NCI-H1105 treated with DMSO at 0.1 percent for 48 hours (cell line): ENCODE data around the gene MMP24OS.

Experiments used
- DNase-seq: peaks from one replicate; lab custom pipeline; 2025; lab: John Stamatoyannopoulos, UW

MMP24OS gene

DNA sequence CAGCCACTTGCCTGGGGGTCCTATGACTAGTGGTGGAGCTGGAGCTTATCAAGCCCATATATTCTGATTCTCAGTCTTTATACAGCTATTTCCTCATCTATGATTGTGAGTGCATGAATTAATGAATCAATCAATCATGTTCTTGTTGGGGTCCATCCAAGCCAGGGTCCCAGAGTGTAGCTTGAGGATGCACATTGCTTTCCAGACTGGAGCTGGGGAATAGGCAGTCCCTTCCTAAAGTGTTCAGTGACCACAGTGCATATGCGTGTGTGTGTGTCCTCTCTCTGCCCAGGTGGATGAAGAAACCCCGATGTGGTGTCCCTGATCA, 26.3 kb downstream of the MMP24OS start:
- DNase-seq, result no peak

DNA sequence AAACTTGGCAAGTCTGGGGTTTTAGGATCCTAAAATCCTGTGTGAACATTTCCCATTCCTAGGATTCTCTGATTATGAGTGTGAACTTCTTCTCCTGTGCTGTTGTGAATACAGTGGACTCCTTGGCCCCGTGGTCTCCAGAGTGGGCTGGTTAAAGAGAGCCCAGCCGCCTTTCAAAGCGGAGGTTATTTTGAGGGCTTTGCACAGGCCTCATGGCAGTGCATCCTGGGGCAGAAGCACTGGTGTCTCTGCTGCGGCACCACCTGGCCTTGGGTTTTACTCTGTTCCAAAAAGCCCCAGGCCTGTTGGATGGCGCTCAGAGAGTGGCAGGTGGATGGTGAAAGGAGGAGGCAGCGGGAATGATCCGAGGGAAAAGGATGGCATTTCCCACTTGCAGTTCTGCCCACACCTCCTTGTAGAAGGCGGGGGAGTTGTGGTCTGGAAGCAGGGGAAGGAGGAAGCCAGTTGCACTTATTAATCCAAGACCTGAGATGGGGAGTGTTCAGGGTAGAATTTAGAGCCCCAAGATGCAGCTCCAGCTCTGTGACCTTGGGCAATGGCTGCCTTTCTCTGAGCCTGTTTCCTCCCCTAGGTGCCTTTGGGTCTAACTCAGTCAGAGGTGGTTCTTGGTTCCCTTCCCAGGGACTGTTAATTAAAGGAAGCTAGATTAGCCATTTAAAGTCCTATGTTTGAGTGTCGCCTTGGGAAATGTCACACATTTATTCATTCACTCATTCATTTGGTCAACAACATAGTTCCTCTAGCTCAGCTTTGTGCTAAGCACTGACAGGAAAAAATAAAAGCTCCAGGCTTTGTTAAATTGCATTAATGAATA, 29.1 kb downstream of the MMP24OS start:
- no peak for DNase-seq

DNA sequence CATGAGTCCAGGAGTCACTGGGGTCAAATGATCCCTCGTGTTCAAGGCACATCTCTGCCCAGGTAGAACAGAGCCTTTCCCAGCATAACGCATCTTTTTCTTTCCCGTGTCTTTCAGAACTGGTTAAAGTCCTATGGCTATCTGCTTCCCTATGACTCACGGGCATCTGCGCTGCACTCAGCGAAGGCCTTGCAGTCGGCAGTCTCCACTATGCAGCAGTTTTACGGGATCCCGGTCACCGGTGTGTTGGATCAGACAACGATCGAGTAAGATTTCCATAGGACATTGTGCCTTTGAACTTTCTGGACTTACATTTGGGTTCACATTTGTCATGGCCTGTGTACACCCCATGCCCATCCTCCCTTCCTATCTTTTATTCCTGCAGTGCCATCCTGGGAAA, 31.2 kb downstream of the MMP24OS start:
- no peak for DNase-seq

DNA sequence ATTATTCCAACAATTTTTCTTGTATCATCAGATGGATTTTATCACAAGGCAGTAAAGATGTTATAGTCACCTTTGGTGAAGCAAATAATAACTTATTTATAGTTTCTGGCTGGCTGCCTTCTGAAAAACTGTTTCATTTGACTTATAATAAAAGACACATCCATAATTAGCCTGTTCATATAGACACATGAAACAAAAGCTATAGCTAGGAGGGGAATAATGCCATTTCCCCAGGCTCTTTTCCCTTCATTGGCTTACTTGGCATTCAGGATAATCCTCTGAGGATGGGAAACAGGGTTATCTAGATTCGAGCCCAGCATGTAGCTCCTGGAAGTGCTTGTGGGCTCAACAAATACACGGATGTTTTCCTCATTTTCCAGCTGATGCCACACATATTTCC, 33.9 kb downstream of the MMP24OS start:
- DNase-seq, result no peak

DNA sequence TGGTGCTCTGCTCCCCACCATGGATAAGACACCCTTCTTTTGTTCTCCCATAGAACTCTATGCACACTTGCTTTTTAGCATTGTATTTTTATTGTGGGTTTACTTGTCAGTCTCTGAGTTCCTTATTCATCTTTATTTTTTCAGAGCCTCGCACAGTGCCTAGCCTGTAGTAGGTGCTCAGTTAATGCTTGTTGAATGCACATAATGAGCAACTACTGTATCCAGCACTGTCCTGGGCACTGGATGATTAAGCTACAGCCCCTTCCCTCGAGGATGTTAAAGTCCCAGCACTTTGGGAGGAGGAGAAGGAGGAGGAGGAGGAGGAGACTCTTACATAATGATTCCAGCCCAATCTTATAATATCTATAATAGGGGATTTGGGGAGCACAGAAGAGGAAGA, 34.6 kb downstream of the MMP24OS start:
- no peak for DNase-seq

DNA sequence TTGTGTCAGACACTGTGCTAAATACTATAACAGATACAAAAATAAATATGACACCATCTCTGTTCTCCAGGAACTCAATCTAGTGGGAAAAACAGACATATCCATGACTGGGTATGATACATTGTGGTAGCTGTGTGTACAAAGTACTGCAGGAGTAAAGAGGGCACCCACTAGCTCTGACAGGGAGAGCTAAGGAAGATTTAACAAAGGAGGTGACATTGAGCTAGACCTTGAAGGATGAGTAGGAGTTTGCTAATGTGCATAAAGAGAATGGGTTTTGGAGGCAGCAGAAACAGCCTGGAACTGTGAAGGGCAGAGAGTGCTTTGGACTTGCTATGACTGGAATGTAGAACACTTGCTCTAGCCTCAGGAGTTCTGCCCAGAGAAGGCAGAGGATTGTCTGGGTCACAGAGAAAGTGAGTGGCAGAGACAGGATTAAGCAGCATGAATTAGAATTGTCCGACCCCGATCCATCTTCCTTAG, 37.1 kb downstream of the MMP24OS start:
- DNase-seq, result no peak

DNA sequence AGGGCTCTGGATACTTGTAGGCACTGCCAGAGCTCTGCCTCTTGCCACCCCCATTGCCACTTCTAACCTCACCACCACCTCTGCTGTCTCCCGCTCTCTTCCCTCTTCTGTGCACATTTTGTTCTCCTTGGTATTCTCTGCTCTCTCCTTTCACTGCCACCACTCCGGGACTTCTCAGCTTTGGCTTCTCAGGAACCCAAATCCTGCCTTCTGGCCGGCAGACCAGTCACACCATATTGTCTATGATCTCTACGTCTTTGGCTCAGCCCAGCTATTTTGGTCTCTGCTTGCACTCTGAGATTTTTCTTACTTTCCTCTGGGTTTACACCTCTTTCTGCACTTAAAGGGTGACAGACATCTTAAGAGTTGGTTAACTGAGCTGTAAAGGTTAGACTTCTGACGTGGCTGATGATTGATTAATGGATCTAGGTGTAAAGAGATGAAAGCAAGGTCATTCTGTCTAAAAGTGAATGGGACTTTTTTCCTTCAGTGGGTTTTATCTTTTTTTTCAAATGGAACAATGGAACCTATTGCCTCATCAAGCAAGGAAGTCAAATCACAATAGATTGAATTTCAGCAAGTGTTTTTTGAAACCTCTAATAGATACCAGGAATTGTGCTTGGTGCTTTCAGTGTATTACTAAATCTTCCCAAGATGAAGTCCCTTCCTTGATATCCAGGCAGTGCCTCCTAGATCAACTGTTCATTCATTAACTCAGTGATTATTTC, 37.7 kb downstream of the MMP24OS start:
- DNase-seq, result no peak

DNA sequence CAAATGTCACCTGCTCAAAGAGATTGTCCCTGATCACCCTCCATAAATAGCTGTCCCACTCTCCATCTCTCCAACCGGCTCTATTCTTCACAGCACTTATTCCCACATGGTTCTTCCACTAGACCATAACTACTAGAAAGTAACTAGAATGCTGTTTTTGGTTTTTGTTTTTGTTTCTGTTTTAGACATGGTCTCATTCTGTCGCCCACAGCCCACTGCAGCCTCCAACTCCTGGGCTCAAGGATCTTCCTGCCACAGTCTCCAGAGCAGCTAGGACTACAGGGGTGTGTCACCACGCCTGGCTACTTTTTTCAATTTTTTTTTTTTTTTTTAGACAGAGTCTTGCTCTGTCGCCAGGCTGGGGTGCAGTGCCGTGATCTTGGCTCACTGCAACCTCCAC, 39.2 kb downstream of the MMP24OS start:
- no peak for DNase-seq

DNA sequence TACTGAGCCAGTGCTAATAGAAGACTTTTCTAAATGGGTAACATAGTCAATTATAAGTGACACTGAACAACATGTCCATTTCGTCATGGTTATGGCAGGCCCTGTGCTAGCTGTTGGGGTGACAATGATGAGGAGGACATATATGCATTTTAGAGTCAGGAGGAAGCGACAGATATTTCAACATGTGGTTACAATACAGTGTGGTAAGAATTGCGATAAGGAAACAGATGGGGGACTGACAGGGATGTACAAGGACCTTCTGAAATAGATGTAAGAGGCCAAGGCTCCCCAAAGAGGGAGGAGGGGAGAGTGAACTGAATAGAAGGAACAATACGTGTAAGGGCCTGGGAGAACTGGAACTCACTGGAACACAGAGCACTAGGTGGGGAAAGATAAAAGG, 39.8 kb downstream of the MMP24OS start:
- no peak for DNase-seq

DNA sequence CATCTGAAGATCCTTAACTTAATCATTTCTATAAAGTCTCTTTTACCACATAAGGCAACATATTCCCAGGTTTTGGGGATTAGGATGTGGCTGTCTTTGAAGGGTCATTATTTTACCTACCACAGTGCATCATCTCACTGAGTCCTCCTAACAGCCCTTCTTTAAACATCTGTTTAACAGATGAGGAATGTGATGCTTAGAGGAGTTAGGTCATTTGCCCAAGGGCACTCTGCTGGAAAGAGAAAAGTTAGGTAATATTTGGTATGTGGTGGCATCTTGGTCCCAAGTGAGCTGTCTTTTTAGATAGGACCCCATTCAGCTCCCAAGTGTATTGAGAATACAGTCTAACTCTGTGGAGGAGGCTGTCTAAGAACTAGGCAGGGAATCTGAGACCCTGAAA, 40.4 kb downstream of the MMP24OS start:
- no peak for DNase-seq

DNA sequence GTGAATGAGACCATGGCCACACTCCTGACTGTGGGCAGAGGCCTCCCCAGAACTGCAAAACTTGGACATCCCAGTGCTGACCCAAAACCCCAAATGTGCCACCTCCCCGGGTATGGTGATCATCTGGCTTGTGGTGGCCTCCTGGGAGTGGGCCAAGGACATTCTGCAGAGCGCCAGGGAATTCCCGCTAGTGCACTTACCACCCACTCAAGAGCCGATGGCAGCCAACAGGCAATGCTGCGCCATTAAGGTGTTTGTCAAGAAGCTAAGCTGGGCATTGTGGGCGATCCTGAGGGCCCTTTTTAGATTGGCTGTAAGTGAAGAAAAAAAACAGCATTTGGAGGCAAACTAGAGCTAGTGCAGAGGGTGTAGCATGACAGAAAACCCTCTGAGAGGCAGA, 42.0 kb downstream of the MMP24OS start:
- no peak for DNase-seq

DNA sequence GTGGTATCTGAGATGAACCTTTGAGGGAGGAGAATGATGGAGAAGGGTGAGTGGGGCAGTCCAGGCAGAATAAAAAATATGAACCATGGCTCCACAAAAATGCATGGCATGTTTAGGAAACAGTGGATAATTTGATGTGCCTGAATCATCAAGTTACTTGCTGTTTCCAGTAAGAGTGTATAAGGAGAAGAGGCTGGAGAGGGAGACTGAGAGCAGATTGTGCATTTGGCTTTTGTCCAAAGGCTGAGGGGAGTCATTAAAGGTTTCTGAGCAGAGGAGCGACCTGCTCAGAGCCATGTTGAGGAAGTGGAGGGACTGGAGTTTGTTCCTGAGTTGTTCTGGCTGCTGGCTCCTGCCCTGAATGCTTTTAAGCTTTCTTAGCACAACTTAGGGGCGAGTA, 45.3 kb downstream of the MMP24OS start:
- peak; percentile 53 for DNase-seq

DNA sequence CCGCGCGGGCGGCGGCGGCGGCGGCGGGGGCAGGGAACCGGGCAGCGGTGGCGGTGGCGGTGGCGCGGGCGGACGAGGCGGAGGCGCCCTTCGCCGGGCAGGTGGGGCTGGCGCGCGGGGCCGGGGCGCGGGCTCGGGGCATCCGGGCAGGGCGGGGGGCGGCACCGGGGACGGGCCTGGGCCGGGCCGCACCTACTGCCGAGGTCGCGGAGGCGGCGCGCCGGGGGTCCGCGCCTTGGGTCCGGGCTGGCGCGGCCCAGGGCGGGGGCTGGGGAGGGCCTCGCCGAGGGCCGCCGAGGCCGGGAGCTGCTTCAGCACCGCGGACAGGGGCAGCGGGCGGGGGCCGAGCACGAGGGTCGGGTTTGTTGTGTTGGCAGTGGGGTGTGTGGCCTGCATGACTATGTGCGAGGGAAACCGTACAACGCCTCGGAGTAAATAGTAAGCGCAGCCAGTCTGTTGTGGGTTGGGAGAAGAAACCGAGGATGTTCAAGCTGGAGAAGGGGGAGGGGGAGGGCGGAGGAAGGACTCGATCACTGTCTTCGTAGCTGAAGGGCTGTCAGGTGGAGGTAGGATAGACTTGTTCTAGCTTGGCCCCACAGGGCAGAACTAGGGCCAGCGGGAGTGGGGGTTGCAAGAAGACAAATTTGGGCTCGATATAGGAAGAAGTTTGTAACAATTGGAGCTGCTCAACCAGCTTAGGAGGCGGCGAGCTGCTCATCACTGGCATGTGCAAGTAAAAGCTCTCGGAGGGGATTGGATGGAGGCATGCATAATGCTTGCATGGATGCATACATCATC, 50.8 kb downstream of the MMP24OS start:
- DNase-seq, result peak; percentile 50
